GM19043 (cell line): Measurements from ENCODE around the gene CHST12.

ENCODE experiments used
- ATAC-seq: cut with Tn5 transposase; IDR thresholded peaks from one replicate; pipeline ENCODE4 v1.9.1; 2021; ENCODE audit warnings: low read depth; ENCODE audit not compliant: unreplicated experiment

Gene CHST12

DNA sequence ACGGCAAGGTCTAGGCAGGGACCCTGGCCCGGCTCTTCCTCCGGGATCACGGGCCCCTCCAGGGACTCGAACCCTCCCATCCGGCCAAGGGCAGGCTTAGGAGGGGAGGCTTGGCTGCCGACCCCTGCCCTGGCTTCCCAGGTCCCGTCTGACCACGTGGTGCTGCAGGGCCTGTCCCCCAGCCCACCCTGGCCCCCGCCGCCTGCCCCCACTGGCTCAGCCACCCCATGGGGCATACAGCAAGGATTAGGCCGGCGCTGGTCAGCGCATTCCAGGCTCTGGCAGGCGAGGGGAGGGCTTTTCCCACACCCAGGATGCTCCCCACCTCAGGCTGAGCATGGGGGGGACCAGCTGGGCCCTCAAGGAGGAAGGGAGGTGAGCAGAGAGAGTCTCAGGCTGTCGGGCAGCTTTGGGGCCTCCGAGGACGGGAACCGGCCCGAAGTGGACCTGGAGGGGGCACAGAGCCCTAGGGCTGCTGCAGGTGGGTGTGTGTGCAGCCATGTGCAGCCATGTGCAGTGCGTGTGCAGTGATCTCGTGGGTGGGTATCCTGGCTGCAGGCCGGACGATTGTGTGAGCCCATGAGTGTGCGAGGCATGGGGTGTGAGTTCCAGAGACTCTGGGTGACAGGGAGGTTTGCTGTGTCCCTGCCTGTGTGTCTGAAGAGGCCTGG is 73.5 kb downstream of the CHST12 start:
- no peak for ATAC-seq

DNA sequence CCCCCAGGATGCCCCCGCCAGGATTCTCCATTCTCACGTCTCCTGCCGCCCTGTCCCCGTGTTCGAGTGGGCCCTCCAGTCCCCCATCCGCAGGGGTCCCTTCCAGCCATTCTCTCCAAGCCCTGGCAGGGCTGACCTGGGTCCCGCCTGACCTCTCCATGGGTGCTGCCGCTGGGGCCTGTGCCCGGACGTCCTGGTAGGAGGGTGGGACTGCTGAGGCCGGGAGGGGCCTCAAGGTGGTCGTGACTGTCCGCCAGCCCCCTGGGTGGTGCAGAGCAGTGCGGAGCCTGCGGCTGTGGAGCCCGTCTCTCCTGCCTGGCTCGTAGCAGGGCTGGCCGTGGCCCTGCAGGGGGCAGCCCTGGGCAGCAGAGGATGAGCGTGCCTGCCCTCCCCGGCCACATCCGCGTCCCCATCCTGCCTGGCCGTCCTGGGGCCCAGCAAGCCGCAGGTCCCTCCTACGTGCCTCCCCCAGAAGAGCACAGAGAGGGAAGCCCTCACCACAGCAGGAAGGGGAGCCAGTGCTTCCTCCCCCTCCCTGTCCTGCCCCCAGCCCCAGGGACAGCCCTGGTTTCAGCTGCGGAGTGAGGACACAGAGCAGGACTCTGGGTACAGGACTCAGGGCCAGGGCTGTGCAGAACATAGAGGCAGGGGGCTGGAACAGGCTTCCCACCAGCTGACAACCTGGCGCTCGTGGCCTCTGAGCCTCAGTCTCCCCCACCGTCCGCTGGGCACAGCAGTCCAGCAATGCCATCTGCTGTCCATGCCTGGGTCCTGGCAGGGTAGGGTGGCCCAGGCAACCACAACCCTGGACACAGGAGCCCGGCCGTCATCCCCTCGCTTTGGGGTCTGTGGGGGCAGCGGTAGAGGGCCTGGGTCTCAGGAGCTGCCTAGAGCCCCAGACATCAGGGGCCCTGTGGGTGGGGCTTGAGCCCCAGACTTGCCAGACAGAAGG is 74.3 kb downstream of the CHST12 start:
- no peak for ATAC-seq

DNA sequence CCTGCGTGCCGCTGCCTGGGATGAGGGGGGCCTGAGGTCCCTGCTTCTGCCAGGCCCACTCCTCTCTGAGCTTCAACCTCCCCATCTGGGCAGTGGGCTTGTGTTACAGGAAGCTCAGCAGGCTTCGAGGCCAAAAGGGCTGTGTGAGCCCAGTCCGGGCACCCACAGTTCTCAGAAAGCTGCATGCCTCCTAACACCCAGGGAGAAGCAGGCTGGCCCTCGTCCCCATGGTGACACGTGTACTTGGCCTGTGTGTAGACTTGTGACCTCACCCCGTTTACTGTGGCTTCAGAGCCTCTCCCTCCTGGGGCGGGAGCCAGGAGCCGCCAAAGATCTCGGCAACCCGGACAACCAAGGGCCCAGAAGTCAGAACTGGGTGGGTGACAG is 75.0 kb downstream of the CHST12 start:
- ATAC-seq, result no peak

DNA sequence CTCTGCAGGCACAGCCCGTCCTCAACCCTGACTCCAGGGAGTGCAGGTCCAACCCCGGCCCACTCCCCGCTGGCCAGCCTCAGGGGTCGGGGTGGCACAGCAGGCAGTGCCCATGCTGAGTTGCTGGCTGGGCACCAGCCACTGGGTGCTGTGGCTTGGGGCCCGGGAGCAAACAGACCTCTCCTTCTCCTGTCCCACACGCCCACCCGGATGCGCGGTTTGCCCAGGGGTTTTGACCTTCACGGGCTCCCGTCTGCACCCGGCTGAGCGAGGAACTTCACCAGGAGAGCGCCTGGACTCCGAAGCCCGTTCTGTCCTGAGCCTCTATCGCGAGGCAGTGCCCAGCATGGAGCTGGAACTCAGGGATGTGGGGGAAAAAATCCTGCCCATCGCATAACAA is 75.4 kb downstream of the CHST12 start:
- ATAC-seq, result no peak

DNA sequence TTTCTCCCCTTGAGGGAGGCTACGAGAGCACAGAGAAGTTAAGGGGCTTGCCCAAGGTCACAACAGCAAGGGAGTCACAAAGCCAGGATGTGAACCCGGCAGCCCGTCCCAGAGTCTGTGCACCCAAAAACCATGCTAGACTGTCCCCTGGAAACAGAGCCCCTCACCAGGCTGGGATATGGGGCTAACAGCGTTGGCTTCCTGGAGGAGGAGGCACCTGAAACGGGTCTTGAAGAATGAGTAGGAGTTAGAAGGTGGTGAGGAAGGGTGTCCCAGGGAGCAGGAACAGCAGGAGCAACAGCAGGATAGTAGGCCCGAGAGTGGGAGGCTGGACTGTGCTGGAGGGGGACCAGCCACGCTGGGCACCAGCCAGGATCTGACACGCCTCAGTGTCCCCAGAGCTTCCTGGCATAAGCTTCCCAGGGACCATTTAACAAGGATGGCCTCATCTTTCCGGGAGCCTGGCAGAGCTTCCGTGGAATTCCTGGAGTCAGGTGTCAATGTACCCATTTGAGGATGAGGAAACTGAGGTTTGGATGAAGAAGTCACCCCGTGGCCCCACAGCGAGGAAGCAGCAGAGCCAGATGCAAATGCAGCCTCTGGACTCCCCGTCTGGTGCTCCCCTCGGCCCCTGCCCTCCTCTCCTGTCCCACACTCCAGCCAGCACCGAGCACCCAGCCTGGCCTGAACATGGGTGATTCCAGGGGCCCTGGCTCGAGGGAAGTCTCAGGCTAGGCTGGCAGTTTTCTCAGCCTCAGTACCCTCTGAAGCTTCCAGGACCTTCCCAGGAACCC is 76.1 kb downstream of the CHST12 start:
- no peak for ATAC-seq

DNA sequence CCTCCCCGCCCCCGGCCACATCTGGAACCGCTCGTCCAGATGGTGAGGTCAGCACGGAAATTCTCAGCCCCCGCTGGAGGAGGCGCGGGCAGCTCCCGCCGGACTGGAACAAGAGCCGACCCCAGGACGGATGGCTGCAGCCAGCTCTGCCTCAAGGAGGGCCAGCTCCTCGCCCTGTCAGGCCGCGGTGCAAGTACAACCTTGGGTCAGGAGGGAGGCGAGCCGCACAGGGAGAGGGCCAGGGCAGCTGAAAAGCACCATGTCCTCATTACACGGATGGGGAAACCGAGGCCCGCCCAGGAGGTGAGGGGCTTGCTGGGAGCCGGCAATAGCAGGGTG is 76.6 kb downstream of the CHST12 start:
- ATAC-seq, result no peak

DNA sequence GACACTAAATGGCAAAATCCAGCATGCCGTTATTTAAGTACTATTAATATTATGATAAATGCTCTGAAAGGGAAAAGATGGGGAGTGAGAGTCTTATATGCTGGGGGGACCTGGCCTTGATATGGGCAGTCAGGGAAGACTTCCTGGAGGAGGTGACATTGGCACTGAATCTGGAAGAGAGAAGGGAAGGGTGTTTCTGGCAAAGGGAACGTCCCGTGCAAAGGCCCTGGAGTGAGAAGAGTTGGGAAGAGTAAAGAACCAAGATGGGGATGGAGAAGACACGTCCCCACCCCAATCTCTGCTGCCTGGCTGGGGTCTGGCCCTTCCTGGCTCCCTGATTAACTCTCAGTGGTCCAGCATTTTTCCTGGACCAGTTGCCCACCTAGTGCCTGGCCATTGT is 77.8 kb downstream of the CHST12 start:
- ATAC-seq, result no peak

DNA sequence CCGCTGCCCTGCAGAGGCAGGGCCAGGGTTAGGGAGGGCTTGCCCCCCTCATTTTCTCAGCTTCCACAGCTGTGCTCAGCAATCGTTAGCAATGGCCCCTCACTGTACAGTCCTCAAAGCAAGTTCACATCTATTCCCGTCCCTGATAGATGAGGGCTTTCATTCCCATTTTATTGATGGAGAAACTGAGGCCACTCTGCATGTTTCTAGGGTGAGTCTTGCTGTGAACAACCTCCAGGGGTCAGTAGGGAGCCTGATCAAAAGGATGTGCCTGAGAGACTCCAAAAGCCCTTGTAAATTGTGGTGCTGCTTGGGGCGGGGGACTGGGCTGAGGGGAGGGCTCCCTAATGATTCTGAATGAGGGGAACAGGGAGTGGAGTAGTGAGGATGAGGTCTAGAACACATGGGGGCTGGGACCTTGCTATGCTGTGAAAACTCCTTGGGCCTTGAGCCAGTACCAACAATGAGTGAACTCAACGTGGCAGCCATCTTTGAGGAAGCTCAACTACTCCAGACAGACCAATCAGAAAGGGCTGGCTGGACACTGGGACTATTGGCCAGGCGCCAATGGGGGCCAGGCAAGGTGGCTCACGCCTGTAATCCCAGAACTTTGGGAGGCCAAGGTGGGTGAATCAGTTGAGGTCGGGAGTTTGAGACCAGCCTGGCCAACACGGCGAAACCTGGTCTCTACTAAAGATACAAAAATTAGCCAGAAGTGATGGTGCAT is 79.5 kb downstream of the CHST12 start:
- no peak for ATAC-seq

DNA sequence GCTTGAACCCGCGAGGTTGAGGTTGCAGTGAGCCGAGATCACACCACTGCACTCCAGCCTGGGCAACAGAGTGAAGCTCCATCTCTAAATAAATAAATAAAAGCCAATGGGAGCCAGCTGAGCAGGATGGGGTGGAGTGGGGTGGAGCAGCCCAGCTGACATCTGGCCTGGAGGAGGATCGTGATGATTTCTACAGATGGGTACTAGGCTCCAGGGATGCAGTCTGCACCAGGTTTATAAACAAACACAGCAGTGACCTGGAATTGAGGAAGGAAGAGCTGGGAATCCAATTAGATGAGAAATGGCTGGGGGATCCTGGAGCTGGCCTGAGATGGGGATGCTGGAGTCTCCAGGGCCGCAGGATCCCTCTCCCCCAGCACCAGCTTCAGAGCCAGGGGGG is 80.1 kb downstream of the CHST12 start:
- no peak for ATAC-seq

DNA sequence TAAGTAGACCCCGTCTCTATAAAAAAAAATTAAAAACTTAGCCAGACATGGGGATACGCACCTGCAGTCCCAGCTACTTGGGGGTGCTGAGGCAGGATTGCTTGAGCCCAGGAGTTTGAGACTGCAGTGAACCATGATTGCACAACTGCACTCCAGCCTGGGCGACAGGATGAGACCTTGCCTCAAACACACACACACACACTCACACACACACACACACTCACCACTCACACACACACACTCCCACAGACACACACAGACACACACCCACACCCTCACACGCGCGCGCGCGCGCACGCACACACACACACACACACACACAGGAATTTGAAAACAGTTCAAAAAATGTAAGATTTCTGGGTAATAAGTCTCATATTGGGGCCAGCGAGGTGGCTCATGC is 81.5 kb downstream of the CHST12 start:
- no peak for ATAC-seq

DNA sequence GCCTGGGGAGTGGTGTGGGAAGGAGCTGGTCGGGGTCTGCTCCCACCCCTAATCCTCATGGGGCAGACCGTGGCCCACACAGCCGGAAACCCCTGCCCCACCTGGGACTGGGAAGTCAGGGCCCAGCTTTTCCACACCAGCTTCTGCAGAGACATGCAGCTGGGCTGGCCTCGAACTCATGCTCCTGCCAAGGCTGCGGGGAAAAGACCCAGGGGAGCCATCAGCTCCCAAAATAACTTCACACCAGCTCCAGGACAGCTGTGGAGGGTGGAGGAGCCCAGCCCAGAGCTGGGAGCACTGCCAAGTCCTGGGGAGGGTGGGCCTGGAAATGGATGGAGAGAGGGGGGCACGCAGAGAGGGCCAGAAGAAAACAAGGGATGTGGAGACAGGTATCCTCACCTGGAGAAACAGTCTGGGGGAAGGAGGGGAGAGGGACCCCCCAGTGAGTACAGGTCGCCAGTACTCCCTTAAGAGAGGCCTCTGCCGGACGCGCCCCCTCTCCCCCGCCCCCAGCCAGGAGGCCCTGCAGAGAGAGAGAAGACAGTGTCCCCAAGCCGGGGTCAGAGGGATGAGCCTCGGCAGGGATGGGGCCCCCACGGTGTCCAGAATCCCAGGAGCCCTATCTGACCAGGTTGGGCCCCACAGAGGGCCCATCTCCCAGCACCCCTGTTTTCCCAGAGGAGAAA is 84.3 kb downstream of the CHST12 start:
- ATAC-seq, result no peak

DNA sequence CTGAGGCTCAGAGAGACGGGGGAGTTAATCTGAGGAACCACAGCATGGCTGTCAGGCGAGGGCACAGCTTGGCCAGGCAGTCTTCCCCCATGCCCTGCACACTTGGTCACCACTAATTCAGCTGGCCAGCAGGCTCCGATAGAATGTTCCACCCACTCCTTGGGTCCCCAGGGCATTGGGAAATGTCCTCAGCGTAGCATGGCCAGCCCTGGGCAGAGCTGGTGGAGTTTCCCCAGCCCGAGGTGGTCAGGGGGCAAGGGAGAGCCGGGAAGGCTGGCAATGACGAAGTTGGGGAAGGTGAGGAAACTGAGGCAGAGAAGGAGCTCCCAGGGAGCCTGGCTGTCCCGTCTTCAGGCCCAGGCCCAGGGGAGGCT is 84.8 kb downstream of the CHST12 start:
- no peak for ATAC-seq

DNA sequence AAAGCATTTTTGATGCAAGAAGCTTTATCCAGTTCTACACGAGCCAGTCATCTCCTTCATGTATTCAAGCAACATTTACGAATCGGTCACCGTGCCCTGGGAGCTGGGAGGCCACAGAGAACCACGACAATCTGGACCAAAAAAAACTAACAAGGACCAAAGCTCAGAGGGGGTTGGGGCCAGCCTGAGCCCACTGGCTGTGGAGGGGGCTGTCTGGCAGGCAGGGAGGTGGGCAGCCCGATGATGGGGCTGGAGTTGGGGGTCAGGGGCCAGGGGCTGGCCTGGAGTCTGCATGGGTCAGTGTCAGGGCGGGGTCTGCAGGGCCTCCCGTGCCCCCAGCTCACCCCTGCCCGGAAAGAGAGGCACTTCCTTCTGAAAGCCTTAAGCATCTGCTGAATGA is 85.3 kb downstream of the CHST12 start:
- no peak for ATAC-seq

DNA sequence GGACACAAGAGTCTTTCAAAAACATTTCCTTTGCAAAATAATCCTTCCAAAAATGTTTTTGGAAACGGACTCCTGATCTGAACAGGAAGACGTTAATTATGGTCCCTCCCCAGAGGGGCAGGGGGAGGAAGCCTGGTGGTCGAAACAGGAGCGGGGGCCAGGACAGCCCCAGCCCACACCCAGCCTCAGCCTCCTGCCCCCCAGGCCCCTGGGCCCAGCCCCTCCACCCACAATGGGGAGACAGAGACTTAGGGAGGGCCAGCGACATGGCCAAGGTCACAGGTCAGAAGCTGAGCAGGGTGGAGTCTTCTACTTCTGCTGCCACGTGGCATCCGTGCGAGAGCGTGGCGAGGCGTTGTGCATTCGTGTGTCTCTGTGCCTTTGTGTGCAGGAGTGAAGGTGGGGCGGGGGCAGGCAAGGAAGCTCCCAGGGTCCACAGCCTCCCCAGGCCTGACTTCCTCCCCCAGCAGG is 86.8 kb downstream of the CHST12 start:
- no peak for ATAC-seq

DNA sequence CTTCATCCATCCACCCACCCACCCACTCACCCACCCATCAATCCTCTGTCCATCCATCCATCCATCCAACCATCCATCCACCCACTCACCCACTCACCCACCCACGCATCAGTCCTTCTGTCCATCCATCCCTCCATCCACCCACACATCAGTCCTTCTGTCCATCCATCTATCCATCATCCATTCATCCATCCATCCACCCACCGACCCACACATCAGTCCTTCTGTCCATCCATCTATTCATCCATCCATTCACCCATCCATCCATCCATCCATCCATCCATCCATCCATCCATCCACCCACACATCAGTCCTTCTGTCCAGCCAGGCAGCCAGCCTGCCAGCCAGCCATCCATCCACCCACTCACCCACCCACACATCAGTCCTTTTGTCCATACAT is 88.6 kb downstream of the CHST12 start:
- ATAC-seq, result no peak

DNA sequence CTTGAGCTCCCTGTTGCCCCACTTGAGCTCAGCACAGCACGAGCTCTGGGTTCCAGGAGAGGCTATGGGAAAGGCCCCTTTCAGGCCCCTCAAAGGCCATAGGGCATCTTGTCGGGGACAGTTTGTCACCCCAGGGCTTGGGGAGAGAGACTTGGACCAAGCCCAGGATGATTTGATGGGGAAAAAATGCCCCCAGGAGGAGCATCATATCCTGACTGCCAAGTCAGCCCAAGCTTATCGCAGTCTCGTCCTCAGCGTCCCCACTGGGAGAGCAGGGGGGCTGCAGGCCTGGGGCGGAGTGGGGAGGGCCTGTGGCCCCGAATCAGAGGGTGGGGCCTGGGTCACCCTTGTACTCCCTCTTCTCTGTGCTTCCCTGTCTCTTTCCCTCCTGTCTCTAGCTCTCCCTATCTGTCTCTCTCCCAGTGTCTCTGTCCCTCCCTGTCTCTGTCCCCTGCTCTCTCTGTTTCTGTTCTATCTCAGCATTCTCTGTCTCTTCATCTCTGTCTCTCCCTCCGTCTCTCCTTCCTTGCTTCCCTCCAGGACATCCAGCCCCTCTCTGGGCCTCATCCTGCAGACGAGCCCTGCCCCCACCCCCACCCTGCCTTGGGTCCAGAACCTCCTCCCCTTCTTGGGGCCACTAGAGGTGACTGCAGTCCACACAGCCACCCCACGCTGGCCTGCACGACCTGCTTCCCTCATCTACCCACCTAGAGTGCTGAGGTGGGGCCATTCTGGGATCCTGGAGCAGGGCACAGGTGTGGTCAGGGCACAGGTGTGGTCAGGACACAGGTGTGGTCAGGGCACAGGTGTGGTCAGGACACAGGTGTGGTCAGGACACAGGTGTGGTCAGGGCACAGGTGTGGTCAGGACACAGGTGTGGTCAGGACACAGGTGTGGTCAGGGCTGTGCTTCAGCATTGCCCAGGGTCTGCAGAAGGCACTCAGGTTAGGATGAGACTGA is 90.1 kb downstream of the CHST12 start:
- ATAC-seq, result no peak

DNA sequence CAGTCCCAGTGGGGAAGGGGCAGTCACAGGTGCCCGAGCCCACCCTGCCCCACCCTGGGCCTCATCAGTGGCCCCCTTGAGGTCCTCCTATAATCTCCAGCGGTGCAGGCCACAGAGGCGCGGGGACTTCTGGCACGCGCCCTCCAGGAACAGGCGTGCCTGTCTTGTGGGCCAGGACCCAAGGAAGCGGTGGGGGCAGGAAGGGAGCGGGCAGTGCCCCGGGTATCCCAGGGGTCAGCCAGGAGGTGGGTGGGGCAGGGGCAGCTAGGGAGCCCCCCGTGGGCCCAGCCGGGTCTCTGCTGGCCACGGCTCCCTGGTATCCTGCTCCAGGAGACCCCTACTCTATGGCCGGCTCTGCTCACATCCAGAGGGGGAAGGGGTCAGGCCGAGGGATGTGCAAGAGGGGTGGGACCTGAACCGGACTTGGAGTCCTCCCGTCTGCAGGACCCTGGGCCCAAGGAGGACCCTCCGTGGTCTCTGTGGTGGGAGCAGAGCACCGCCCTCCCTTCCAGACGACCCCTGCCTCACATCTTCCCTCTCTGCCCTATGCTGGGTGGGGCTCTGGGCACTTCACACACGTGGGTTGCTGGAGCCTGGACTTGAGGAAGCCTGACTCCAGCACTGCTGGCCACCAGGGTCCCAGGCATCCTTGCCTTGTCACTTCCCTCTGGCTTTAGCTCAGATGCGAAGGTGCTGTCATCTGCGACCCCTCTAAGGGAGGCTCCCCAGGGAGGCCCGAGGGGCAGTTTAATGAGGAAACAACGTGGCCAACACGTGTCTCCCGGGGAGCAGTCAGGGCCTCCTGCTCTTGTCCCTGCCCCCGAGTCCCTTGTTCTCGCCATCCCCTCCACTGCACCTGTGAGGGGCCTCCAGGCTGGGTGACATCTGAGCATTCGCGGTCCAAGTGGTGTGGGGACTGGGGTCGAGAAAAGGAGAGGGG is 91.0 kb downstream of the CHST12 start:
- no peak for ATAC-seq
